ENCODE measurements around the gene TREM2.

The TREM2 gene

DNA sequence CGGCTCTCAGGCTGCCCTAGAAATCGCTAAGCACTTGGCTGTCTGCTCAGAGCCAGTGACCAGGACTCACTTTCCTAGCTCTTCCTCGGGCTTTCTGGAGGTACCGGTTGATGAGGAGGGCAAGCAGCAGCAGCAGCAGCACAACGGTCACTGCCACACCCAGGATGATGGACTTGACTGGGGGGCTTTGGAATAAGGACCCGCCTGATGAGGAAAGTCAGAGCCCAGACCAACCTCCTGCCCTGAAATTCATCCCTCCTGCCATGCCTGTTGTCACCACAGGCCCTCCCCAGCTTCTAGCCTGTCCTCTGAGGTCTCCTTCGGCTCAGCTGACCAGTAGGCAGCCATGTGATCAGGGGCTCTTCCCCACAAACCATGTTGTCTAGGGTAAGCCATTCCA lies 21.8 kb upstream of the TREM2 start:
- Histone ChIP-seq H3K79me2 (no peaks in the 10 kb centered on the region), H3K4me3 (ENCODE audit: low read depth, low read length) (no peak overlapping the region), H3K9ac (no peak overlapping the region), H2AFZ (no peak overlapping the region), H3K36me3 (ENCODE audit: control insufficient read depth, insufficient read depth, low read length) (no peaks in the 10 kb centered on the region), H3K9me3 (ENCODE audit: control insufficient read depth, low read length) (no peaks in the 10 kb centered on the region), H3K4me1 (no peaks in the 10 kb centered on the region), H3K27ac (no peak overlapping the region), H3K4me2 (ENCODE audit: low read length) (no peak overlapping the region), H3K27me3 (ENCODE audit: control insufficient read depth, insufficient read depth, low read length) (no peaks in the 10 kb centered on the region)
- TF ChIP-seq, protein P1, sequence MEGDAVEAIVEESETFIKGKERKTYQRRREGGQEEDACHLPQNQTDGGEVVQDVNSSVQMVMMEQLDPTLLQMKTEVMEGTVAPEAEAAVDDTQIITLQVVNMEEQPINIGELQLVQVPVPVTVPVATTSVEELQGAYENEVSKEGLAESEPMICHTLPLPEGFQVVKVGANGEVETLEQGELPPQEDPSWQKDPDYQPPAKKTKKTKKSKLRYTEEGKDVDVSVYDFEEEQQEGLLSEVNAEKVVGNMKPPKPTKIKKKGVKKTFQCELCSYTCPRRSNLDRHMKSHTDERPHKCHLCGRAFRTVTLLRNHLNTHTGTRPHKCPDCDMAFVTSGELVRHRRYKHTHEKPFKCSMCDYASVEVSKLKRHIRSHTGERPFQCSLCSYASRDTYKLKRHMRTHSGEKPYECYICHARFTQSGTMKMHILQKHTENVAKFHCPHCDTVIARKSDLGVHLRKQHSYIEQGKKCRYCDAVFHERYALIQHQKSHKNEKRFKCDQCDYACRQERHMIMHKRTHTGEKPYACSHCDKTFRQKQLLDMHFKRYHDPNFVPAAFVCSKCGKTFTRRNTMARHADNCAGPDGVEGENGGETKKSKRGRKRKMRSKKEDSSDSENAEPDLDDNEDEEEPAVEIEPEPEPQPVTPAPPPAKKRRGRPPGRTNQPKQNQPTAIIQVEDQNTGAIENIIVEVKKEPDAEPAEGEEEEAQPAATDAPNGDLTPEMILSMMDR (IDR thresholded peaks at IDR 0.05): no peak

DNA sequence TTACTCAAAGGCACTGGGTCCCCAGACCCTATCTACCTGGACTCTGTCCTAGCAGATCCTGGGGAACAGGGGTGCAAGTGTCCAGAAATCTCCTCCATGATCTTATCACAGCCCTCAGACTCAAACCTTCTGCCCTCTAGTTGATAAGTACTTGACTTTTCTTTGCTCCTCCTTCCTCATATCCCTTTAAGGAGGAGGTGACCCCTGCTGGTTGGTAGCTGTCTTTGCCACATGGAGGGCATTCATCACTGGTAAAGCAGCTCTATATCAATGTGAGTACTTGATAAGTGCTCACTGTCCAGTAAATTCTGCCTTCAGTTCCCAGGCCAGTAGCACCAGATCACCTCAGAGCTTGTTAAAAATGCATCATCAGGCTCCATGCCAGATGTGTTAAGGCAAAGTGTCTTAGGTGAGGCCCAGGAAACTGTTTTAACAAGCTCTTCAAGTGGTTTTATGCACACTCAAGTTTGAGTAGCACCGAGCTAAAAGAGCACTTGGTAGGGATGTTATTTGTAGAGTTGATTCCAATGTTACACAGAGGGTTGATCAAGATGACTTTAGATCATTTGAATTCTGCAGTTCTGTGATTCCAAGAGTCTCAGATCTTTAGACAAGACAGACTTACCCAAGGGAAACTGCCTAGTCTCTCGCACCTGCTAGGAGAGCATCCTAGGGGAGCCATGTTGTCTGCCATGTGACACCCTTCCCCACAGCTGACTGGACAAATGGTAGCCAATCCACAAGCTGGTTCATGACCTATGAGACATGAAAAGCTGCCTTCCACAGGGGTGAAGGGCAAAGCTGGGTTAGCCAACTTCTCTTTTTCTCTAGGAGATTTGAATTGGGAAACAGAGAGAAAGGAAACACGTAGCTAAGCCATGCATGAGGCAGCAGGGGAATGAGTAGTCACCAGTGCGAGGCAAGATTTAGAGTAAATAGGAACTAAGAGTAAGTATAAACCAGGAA lies 19.4 kb upstream of the TREM2 start:
- H3K27ac ChIP-seq: no peak overlapping the region
- no peaks in the 10 kb centered on the region for H3K27me3 ChIP-seq (ENCODE audit: control insufficient read depth, insufficient read depth, low read length)
- TF ChIP-seq, protein P1 (IDR thresholded peaks at IDR 0.05): peak; percentile 48
- H3K36me3 ChIP-seq (ENCODE audit: control insufficient read depth, insufficient read depth, low read length): no peaks in the 10 kb centered on the region
- H3K4me3 ChIP-seq (ENCODE audit: low read depth, low read length): no peak overlapping the region
- no peak overlapping the region for H3K4me2 ChIP-seq (ENCODE audit: low read length)
- H3K4me1 ChIP-seq: no peaks in the 10 kb centered on the region
- H3K79me2 ChIP-seq: no peaks in the 10 kb centered on the region
- H3K9me3 ChIP-seq (ENCODE audit: control insufficient read depth, low read length): no peaks in the 10 kb centered on the region
- peak overlapping the region; percentile 9 for H2AFZ ChIP-seq
- H3K9ac ChIP-seq: no peak overlapping the region

DNA sequence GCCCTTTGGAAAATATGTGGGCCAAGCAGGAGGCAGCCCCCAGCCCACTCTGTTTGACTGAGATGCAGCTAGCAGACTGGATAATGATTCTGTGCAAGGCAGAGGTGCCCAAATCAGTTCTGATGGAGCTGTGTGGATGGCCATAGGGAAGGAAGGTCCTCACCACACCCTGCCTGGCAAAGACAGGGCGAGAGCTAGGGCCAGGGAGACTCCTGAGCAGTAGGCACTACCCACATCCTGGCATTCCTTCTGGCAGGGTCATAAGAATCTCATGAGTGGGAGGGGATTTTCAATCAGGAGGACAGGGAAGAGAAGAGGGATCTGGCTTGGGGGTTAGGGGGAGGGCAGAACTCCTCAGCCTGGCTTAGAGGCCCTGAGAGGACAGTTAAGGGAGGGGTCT lies 18.6 kb upstream of the TREM2 start:
- Histone ChIP-seq H3K4me3 (ENCODE audit: low read depth, low read length) (no peak overlapping the region), H3K9me3 (ENCODE audit: control insufficient read depth, low read length) (no peaks in the 10 kb centered on the region), H3K27me3 (ENCODE audit: control insufficient read depth, insufficient read depth, low read length) (no peaks in the 10 kb centered on the region), H3K36me3 (ENCODE audit: control insufficient read depth, insufficient read depth, low read length) (no peaks in the 10 kb centered on the region), H3K79me2 (no peaks in the 10 kb centered on the region), H3K27ac (no peak overlapping the region), H3K4me2 (ENCODE audit: low read length) (no peak overlapping the region), H3K9ac (no peak overlapping the region), H3K4me1 (no peaks in the 10 kb centered on the region), H2AFZ (no peak overlapping the region)
- TF ChIP-seq, protein P1 (IDR thresholded peaks at IDR 0.05): no peak

DNA sequence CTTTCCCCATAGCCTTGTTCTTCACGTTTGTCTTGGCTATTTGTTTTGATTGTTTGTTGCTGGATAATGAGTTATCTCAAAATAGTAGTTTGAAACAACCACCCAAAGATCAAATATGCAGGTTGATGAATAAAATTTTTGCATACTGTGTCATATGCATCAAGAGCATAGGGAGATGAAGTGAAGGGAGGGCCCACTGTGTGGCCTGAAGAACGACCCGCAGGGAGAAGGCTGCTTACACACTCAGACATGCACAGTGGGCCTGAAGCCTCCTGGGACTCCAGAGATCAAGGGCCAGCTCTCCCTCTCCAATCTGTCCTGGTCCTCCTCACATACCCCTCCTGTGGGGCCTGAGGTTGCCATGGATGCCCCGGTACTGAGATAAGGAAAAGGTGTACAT lies 16.2 kb upstream of the TREM2 start:
- no peaks in the 10 kb centered on the region for H3K9me3 ChIP-seq (ENCODE audit: control insufficient read depth, low read length)
- H3K79me2 ChIP-seq: no peaks in the 10 kb centered on the region
- H3K4me1 ChIP-seq: no peaks in the 10 kb centered on the region
- H3K4me2 ChIP-seq (ENCODE audit: low read length): no peak overlapping the region
- H3K9ac ChIP-seq: no peak overlapping the region
- TF ChIP-seq, protein P1 (IDR thresholded peaks at IDR 0.05): no peak
- no peak overlapping the region for H3K27ac ChIP-seq
- no peak overlapping the region for H3K4me3 ChIP-seq (ENCODE audit: low read depth, low read length)
- no peaks in the 10 kb centered on the region for H3K36me3 ChIP-seq (ENCODE audit: control insufficient read depth, insufficient read depth, low read length)
- no peaks in the 10 kb centered on the region for H3K27me3 ChIP-seq (ENCODE audit: control insufficient read depth, insufficient read depth, low read length)
- no peak overlapping the region for H2AFZ ChIP-seq

DNA sequence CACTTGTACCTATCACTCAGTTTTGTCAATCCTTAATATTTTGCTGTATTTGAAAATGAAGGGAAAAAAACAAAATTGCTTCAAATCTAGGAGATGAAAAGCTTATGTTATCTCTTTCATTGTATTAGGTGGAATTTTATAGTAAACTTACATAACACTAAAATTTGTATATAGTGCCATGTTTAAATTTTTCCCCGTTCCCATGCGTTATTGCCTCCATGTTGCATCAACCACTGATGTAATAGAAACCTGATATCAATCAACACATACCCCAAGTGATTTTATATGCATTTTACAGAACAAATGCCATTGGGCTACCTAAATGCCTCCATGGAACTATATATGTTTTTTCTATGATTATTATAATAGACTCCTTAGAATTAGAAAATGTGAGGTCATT lies 14.8 kb upstream of the TREM2 start:
- TF ChIP-seq, protein P1 (IDR thresholded peaks at IDR 0.05): no peak
- H3K9ac ChIP-seq: no peak overlapping the region
- no peak overlapping the region for H3K4me3 ChIP-seq (ENCODE audit: low read depth, low read length)
- H3K9me3 ChIP-seq (ENCODE audit: control insufficient read depth, low read length): no peaks in the 10 kb centered on the region
- H3K36me3 ChIP-seq (ENCODE audit: control insufficient read depth, insufficient read depth, low read length): no peaks in the 10 kb centered on the region
- no peaks in the 10 kb centered on the region for H3K27me3 ChIP-seq (ENCODE audit: control insufficient read depth, insufficient read depth, low read length)
- no peak overlapping the region for H3K27ac ChIP-seq
- no peaks in the 10 kb centered on the region for H3K79me2 ChIP-seq
- no peaks in the 10 kb centered on the region for H3K4me1 ChIP-seq
- H2AFZ ChIP-seq: no peak overlapping the region
- H3K4me2 ChIP-seq (ENCODE audit: low read length): no peak overlapping the region
